Bronchial epithelial cell (primary cell): ENCODE results near the gene PCYT2. TPM values are rescaled to one million over a fixed set of nuclear protein-coding genes. Genes with fewer than 3 reads are reported as not detected.

Experiments
- DNase-seq: peaks from one replicate; pipeline ENCODE4 v3.0.0-alpha.2; 2010; ENCODE audit warnings: low read depth
- FAIRE-seq: peaks from 2 replicates; lab custom pipeline; 2011; peaks lifted over from hg19 to GRCh38; lab: Jason Lieb, UNC
- H3K27me3 ChIP-seq: 2 replicates; pipeline ENCODE4 v1.5.1; 2011; ENCODE audit warnings: low read length; ENCODE audit not compliant: control insufficient read depth, insufficient read depth
- H3K36me3 ChIP-seq: 2 replicates; pipeline ENCODE4 v1.5.1; 2011; ENCODE audit warnings: low read length; ENCODE audit not compliant: control insufficient read depth, insufficient read depth
- H3K4me3 ChIP-seq: 2 replicates; pipeline ENCODE4 v1.5.1; 2011; ENCODE audit warnings: mild to moderate bottlenecking, low read depth, low read length, control low read depth
- CTCF ChIP-seq: IDR thresholded peaks from 2 replicates; pipeline ENCODE4 v1.5.1; 2011; ENCODE audit warnings: mild to moderate bottlenecking, moderate library complexity, low read length, control low read depth, inconsistent platforms; ENCODE audit not compliant: insufficient read depth, severe bottlenecking
- total RNA-seq: library from RNA; depleted of rRNA; stranded (reverse); fragments of >200 nt; gene quantifications from 2 replicates; pipeline ENCODE4 v1.2.1, GENCODE V29; 2014

The PCYT2 gene
- total RNA-seq, 1 donor from 2014 or later = 29.5 TPM

- TF ChIP-seq CTCF = no peak
- FAIRE-seq (no peak), DNase-seq (no peak)
- peaks cover 11% of the 10 kb centered on the region for H3K36me3 ChIP-seq
- H3K4me3 ChIP-seq = no peak overlapping the region
- H3K27me3 ChIP-seq = no peaks in the 10 kb centered on the region
These were observed 13.6 kb upstream of the PCYT2 start for GRCh38 chr17:81924557-81925532.

- Histone ChIP-seq H3K36me3 (peaks cover 13% of the 10 kb centered on the region), H3K27me3 (no peaks in the 10 kb centered on the region), H3K4me3 (peak overlapping the region; percentile 31)
- peak; percentile 2 for TF ChIP-seq CTCF
- DNase-seq = peak; percentile 38
- FAIRE-seq = no peak
These were observed 12.4 kb upstream of the PCYT2 start for GRCh38 chr17:81923302-81924260.

GRCh38 chr17:81922566-81923301 lies 11.5 kb upstream of the PCYT2 start:
- FAIRE-seq = no peak
- Histone ChIP-seq H3K4me3 (peak overlapping the region; percentile 31), H3K27me3 (no peaks in the 10 kb centered on the region), H3K36me3 (peaks cover 13% of the 10 kb centered on the region)
- DNase-seq = no peak
- no peak for TF ChIP-seq CTCF

GRCh38 chr17:81921996-81922565 lies 10.9 kb upstream of the PCYT2 start:
- Histone ChIP-seq H3K36me3 (peaks cover 13% of the 10 kb centered on the region), H3K4me3 (no peak overlapping the region), H3K27me3 (no peaks in the 10 kb centered on the region)
- DNase-seq = no peak
- no peak for FAIRE-seq
- no peak for TF ChIP-seq CTCF

- TF ChIP-seq CTCF = no peak
- Histone ChIP-seq H3K36me3 (peaks cover 13% of the 10 kb centered on the region), H3K4me3 (no peak overlapping the region), H3K27me3 (no peaks in the 10 kb centered on the region)
- no peak for DNase-seq
- no peak for FAIRE-seq
These were observed 10.3 kb upstream of the PCYT2 start for GRCh38 chr17:81921537-81921862.
